ENCODE results near the gene EHBP1. TPM values are rescaled to one million over a fixed set of nuclear protein-coding genes. Genes with fewer than 3 reads are reported as not detected.

Gene EHBP1
- total RNA-seq, 2 experiments from 2014 or later, result 22.2 to 24.7 TPM

DNA sequence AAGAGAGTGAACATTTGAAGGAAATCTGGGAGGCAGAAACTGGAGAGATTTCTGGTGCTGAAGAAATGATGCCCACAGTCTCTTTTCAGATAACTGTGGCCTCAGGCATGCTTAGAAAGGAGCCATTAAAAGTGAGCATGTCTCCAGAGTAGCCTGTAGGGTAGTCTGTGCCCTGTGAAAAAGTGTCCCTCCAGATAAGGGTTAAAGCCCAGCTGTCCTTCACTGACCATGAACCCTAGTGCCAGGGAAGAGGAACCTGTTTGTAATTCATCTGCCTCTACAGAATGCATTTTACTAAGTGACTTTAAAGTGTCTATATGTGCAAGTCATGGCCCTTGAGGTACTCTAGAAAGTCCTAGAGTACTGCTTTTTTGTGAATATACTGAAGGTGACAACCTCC is 30.5 kb upstream of the EHBP1 start:
- H3K4me3 Mint-ChIP-seq, result no peak overlapping the region
- no peak for DNase-seq
- H3K27ac Mint-ChIP-seq, result no peak overlapping the region
- no peaks in the 10 kb centered on the region for H3K36me3 Mint-ChIP-seq (ENCODE audit: low read depth)
- ChIA-PET POLR2A (no interaction called here), CTCF (no interaction called here)
- H3K9me3 Mint-ChIP-seq, result no peaks in the 10 kb centered on the region
- no peaks in the 10 kb centered on the region for H3K4me1 Mint-ChIP-seq
- peaks cover 14% of the 10 kb centered on the region for H3K27me3 Mint-ChIP-seq

DNA sequence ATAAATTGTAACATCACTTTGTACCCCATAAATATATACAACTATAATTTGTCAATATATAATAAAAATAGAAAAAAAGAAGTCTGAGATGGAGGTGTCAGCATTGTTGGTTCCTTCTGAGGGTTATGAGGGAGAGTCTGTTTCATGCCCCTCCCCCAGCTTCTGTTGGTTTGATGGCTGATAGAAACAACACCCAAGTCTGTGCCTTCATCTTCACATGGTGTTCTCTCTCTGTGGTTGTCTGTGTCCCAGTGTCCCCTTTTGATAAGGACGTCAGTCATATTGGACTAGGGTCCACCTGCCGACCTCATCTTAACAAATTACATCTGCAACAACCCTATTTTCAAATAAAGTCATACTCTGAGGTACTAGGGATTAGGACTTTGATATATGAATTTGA is 20.3 kb upstream of the EHBP1 start:
- Mint-ChIP-seq H3K4me1 (no peaks in the 10 kb centered on the region), H3K4me3 (no peak overlapping the region), H3K36me3 (ENCODE audit: low read depth) (no peaks in the 10 kb centered on the region), H3K9me3 (no peaks in the 10 kb centered on the region), H3K27ac (no peak overlapping the region), H3K27me3 (peaks cover 35% of the 10 kb centered on the region)
- ChIA-PET POLR2A (no interaction called here), CTCF (interaction anchor here (1.5 to 1.6 kb wide), 2 partner anchors 14 to 95 kb away, joined by 3 to 4 read pairs; no protein-coding TSS in a partner anchor)
- DNase-seq, result no peak

- ChIA-PET POLR2A (interaction anchor here (0.6 kb wide), 1 partner anchor 73 kb away, joined by 3 read pairs; no protein-coding TSS in a partner anchor), CTCF (interaction anchor here (1.3 to 1.6 kb wide), 2 partner anchors 18 to 94 kb away, joined by 3 to 4 read pairs; no protein-coding TSS in a partner anchor)
- H3K36me3 Mint-ChIP-seq (ENCODE audit: low read depth), result no peaks in the 10 kb centered on the region
- H3K4me3 Mint-ChIP-seq, result no peak overlapping the region
- no peak overlapping the region for H3K27ac Mint-ChIP-seq
- H3K9me3 Mint-ChIP-seq, result no peaks in the 10 kb centered on the region
- no peak for DNase-seq
- no peaks in the 10 kb centered on the region for H3K4me1 Mint-ChIP-seq
- H3K27me3 Mint-ChIP-seq, result peaks cover 34% of the 10 kb centered on the region
These were observed 19.4 kb upstream of the EHBP1 start for GRCh38 chr2:62686012-62686685.

DNA sequence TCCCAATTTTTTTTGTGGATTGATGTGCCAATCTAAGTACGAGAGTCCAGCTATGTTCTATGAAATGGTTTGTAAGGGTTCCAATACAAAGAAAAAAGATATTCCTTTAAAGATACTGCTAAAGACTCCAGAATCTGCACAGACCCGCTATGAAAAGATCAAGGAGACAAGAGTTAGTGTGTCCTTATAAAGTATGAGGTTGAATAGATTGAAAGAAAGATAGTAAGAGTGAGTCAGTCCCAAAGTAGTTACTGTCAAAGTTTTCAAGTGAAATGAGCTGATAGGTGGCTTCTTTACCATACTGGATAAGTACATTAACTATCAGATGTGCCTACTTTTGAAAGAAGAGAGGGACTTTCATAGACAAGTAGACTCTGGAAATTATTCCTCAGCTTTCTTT is 17.9 kb upstream of the EHBP1 start:
- no peaks in the 10 kb centered on the region for H3K36me3 Mint-ChIP-seq (ENCODE audit: low read depth)
- POLR2A ChIA-PET, result no interaction called here
- no peaks in the 10 kb centered on the region for H3K9me3 Mint-ChIP-seq

DNA sequence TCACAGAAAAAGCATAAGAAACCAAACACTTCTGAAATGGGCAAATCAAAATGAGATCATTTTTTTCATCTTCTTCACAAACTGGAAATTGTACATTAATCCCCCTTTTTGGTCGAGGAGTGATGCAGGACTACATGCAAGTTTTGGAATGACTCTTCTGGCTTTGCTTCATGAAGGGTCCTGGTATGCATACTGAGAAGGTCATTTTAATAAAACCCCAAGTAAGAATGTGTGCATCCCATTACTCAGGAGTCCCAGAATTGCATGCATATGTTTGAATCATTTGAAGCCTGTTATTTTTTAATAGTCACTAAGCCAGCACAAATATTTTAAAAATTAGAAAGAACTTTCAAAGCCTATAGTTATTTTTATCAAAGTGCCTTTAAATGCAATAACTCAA is 16.7 kb upstream of the EHBP1 start:
- CTCF ChIA-PET, result no interaction called here
- DNase-seq, result no peak
- H3K4me1 Mint-ChIP-seq, result no peaks in the 10 kb centered on the region
- no peaks in the 10 kb centered on the region for H3K9me3 Mint-ChIP-seq
- no peak overlapping the region for H3K27ac Mint-ChIP-seq
- no peak overlapping the region for H3K4me3 Mint-ChIP-seq
- POLR2A ChIA-PET, result no interaction called here
- H3K27me3 Mint-ChIP-seq, result peaks cover 34% of the 10 kb centered on the region
- no peaks in the 10 kb centered on the region for H3K36me3 Mint-ChIP-seq (ENCODE audit: low read depth)

More for the DNA sequence above, 17.9 kb upstream of the EHBP1 start:
- H3K4me3 Mint-ChIP-seq, result no peak overlapping the region
- H3K27me3 Mint-ChIP-seq, result peaks cover 30% of the 10 kb centered on the region
- DNase-seq, result no peak
- CTCF ChIA-PET, result no interaction called here
- no peak overlapping the region for H3K27ac Mint-ChIP-seq
- H3K4me1 Mint-ChIP-seq, result no peaks in the 10 kb centered on the region

GRCh38 chr2:62691186-62691585 is 14.3 kb upstream of the EHBP1 start:
- Mint-ChIP-seq H3K27ac (no peak overlapping the region), H3K4me1 (no peaks in the 10 kb centered on the region), H3K36me3 (ENCODE audit: low read depth) (no peaks in the 10 kb centered on the region), H3K9me3 (no peaks in the 10 kb centered on the region), H3K4me3 (no peak overlapping the region), H3K27me3 (peaks cover 33% of the 10 kb centered on the region)
- ChIA-PET POLR2A (no interaction called here), CTCF (no interaction called here)
- no peak for DNase-seq

GRCh38 chr2:62692225-62692624 is 13.3 kb upstream of the EHBP1 start:
- no peaks in the 10 kb centered on the region for H3K4me1 Mint-ChIP-seq
- H3K36me3 Mint-ChIP-seq (ENCODE audit: low read depth), result no peaks in the 10 kb centered on the region
- no peak overlapping the region for H3K27ac Mint-ChIP-seq
- DNase-seq, result no peak
- POLR2A ChIA-PET, result no interaction called here
- CTCF ChIA-PET, result interaction anchor here (0.9 kb wide), 1 partner anchor 28 kb away, joined by 3 read pairs; no protein-coding TSS in a partner anchor
- peaks cover 29% of the 10 kb centered on the region for H3K27me3 Mint-ChIP-seq
- H3K9me3 Mint-ChIP-seq, result no peaks in the 10 kb centered on the region
- no peak overlapping the region for H3K4me3 Mint-ChIP-seq

GRCh38 chr2:62698653-62699052 is 6.9 kb upstream of the EHBP1 start:
- ChIA-PET POLR2A (no interaction called here), CTCF (no interaction called here)
- Mint-ChIP-seq H3K9me3 (no peaks in the 10 kb centered on the region), H3K4me1 (no peaks in the 10 kb centered on the region), H3K36me3 (ENCODE audit: low read depth) (no peaks in the 10 kb centered on the region), H3K27ac (no peak overlapping the region), H3K27me3 (peaks cover 7% of the 10 kb centered on the region), H3K4me3 (no peak overlapping the region)
- no peak for DNase-seq

GRCh38 chr2:62704654-62705006 is 883 bp upstream of the EHBP1 start:
- DNase-seq, result no peak
- peaks cover 2% of the 10 kb centered on the region for H3K27me3 Mint-ChIP-seq
- peaks cover 9% of the 10 kb centered on the region for H3K9me3 Mint-ChIP-seq
- peak overlapping the region; percentile 86 for H3K27ac Mint-ChIP-seq
- POLR2A ChIA-PET, result interaction anchor here (0.6 kb wide), 1 partner anchor 250 kb away, joined by 3 read pairs; no protein-coding TSS in a partner anchor
- CTCF ChIA-PET, result interaction anchor here (0.9 kb wide), 1 partner anchor 18 kb away, joined by 3 read pairs; no protein-coding TSS in a partner anchor
- peaks cover 9% of the 10 kb centered on the region for H3K36me3 Mint-ChIP-seq (ENCODE audit: low read depth)
- H3K4me3 Mint-ChIP-seq, result peak overlapping the region; percentile 79
- peaks cover 34% of the 10 kb centered on the region for H3K4me1 Mint-ChIP-seq

- peaks cover 9% of the 10 kb centered on the region for H3K9me3 Mint-ChIP-seq
- CTCF ChIA-PET, result no interaction called here
- peak overlapping the region; percentile 79 for H3K4me3 Mint-ChIP-seq
- peaks cover 34% of the 10 kb centered on the region for H3K4me1 Mint-ChIP-seq
- peaks cover 9% of the 10 kb centered on the region for H3K36me3 Mint-ChIP-seq (ENCODE audit: low read depth)
- peaks cover 2% of the 10 kb centered on the region for H3K27me3 Mint-ChIP-seq
- peak overlapping the region; percentile 86 for H3K27ac Mint-ChIP-seq
- POLR2A ChIA-PET, result no interaction called here
- peak; percentile 36 for DNase-seq
These were observed 577 bp downstream of the EHBP1 start for GRCh38 chr2:62705859-62706720.

DNA sequence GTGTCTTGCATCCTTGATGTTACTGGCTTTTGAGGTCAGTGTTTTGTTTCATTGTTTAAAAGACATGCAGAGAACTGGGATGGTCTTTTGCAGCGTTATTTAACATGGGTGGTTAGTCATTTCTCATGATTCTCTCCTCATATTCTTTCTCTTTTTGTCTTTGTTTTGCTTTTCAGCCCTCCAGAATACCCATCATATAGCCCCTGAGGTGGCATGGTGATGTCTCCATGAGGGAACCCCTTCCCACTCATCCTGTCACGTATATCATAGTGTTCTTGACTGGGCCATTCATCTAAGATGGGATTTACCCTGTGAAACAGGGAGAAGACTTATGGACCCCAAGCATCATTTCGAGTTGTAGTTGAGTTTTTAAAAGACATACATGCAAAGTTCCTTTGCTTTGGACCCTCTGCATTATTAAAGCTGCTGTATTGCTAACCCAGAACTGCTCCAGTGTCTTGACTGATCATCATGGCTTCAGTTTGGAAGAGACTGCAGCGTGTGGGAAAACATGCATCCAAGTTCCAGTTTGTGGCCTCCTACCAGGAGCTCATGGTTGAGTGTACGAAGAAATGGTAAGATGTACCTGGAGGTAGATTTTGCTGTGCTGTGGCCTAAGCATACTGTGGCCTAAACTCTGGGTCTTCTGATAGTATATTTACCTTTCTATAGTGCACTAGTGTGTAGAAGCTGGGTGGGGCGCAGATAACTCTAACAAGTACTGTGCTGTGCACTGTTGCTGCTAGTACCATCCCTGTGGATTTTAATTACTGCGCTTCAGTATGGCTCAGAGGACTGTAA is 1.4 kb downstream of the EHBP1 start:
- ChIA-PET CTCF (no interaction called here), POLR2A (no interaction called here)
- H3K27me3 Mint-ChIP-seq, result peaks cover 2% of the 10 kb centered on the region
- DNase-seq, result no peak
- H3K4me1 Mint-ChIP-seq, result peaks cover 34% of the 10 kb centered on the region
- H3K27ac Mint-ChIP-seq, result peak overlapping the region; percentile 86
- H3K36me3 Mint-ChIP-seq (ENCODE audit: low read depth), result peaks cover 9% of the 10 kb centered on the region
- peak overlapping the region; percentile 79 for H3K4me3 Mint-ChIP-seq
- peaks cover 9% of the 10 kb centered on the region for H3K9me3 Mint-ChIP-seq

DNA sequence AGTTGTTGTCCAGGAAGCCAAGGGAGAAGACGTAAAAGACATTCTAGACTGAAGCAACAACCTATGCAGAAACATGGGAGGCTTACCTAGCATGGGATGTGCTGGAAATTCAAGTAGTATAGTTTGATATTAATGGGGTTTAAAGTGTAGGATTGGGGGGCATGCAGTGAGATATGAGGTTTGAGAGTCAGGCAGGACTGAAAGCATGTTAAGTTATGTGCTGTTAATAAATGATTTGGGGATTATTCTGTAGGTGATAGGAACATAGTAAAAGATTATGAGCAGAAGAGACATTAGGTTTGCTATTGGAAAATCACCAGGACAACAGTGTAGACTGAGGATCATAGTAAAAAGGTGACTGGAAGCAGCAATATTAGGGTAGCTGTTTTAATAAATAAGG is 3.2 kb downstream of the EHBP1 start:
- Mint-ChIP-seq H3K4me1 (peaks cover 34% of the 10 kb centered on the region), H3K27me3 (no peaks in the 10 kb centered on the region), H3K36me3 (ENCODE audit: low read depth) (peaks cover 9% of the 10 kb centered on the region), H3K4me3 (no peak overlapping the region), H3K27ac (no peak overlapping the region), H3K9me3 (peaks cover 9% of the 10 kb centered on the region)
- DNase-seq, result no peak
- ChIA-PET CTCF (no interaction called here), POLR2A (no interaction called here)

Measured in activated CD4-positive, alpha-beta T cell treated with anti-CD3 and anti-CD28 coated beads, Interleukin-2, amount 10 ng/mL, durations not matched to agents 7 days and 5 days (primary cell).